22Rv1 (cell line): ENCODE measurements around the gene TP53TG3B.
"Not testable (repeated sequence)": the region's sequence is repeated elsewhere in the genome, so short reads cannot be mapped to it uniquely, and the experiment has no call there.

Source experiments
- ZFX ChIP-seq: fragments of 450-650 bp; IDR thresholded peaks from 2 replicates; pipeline ENCODE4 v1.6.1; 2017; ENCODE audit warnings: antibody characterized with exemption, borderline replicate concordance
- TF ChIP-seq, protein P1 (sequence below): fragments of 450-650 bp; IDR thresholded peaks from 2 replicates; pipeline ENCODE4 v1.5.1; 2017; ENCODE audit warnings: mild to moderate bottlenecking

DNA sequence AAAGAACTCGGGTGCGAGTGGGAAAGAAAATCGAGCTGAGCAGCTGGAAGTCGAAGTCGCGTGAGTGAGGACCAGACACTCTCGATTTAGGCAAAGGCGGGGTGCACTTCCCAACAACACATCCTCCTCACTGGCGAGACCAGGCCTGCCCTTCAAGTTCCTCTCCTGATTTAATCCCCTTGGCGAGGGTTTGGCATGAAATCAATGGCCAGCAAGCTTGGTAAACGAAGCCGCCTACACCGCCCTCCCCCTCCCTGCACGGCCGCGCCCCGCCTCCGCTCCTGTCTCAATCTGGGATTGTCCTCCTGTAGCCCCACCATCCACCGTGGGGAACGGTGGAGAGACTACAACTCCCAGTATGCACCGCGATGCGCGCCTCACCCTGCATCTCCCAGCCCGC, at the start of gene TP53TG3B:
- TF ChIP-seq, protein P1, sequence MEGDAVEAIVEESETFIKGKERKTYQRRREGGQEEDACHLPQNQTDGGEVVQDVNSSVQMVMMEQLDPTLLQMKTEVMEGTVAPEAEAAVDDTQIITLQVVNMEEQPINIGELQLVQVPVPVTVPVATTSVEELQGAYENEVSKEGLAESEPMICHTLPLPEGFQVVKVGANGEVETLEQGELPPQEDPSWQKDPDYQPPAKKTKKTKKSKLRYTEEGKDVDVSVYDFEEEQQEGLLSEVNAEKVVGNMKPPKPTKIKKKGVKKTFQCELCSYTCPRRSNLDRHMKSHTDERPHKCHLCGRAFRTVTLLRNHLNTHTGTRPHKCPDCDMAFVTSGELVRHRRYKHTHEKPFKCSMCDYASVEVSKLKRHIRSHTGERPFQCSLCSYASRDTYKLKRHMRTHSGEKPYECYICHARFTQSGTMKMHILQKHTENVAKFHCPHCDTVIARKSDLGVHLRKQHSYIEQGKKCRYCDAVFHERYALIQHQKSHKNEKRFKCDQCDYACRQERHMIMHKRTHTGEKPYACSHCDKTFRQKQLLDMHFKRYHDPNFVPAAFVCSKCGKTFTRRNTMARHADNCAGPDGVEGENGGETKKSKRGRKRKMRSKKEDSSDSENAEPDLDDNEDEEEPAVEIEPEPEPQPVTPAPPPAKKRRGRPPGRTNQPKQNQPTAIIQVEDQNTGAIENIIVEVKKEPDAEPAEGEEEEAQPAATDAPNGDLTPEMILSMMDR: not testable (repeated sequence)
- TF ChIP-seq ZFX: not testable (repeated sequence)
